HAP-1 (cell line): ENCODE results near the gene MVD.
A peak's percentile ranks its signal among the peaks of the same experiment; 100 is the strongest.

Experiments used
- DNase-seq, 2 experiments: peaks; one replicate each; pipeline ENCODE4 v3.0.0-alpha.2; 2016 to 2020; ENCODE audit warnings: low spot score in 2 of 2
- H3K27me3 ChIP-seq: fragments of 250-450 bp; sonication (Bioruptor Pico); 2 replicates; pipeline ENCODE4 v1.5.1; 2020; ENCODE audit warnings: low read depth, mild to moderate bottlenecking, moderate library complexity
- H3K36me3 ChIP-seq: fragments of 250-450 bp; sonication (Bioruptor Pico); replicated peaks from 2 replicates; pipeline ENCODE4 v1.5.1; 2020; ENCODE audit warnings: mild to moderate bottlenecking
- H3K4me1 ChIP-seq: fragments of 250-450 bp; sonication (Bioruptor Pico); 2 replicates; pipeline ENCODE4 v1.5.1; 2020; ENCODE audit warnings: mild to moderate bottlenecking
- H3K4me3 ChIP-seq: fragments of 250-450 bp; sonication (Bioruptor Pico); 2 replicates; pipeline ENCODE4 v1.5.1; 2020; ENCODE audit warnings: mild to moderate bottlenecking, moderate library complexity
- H3K9me3 ChIP-seq: fragments of 250-450 bp; sonication (Bioruptor Pico); 2 replicates; pipeline ENCODE4 v1.5.1; 2020; ENCODE audit warnings: mild to moderate bottlenecking, moderate library complexity
- in situ Hi-C: fragments of 300-500 bp; cut with MboI; formaldehyde crosslinking; loops from 3 replicates; pipeline ENCODE4 v1.14.3; 2020; ENCODE audit warnings: low sequenced_read_pairs, inconsistent platforms, mixed read lengths

Gene MVD

DNA sequence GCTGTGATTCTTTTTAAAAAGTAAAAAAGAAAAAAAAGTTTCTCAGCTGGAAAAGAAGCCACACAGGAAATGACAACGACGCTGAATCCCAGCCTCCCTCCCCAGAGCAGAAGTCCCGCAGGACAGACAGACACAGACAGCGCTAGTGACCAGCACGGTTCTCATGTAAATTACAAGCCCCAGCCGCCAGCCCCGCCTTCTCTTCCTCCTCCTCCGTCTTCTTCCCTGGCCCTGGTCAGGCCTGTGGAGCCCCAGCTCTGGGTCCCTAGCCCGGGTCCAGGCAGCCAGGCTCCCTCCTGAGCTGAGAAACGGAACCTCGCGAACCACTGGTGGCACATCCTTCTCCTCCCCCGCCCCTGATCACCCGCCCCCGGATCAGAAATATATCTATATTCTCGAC, 31.5 kb downstream of the MVD start:
- H3K4me1 ChIP-seq: no peaks in the 10 kb centered on the region
- H3K36me3 ChIP-seq: peaks cover 44% of the 10 kb centered on the region
- no peak for DNase-seq
- in situ Hi-C loops: no loop called here
- no peak overlapping the region for H3K4me3 ChIP-seq
- no peaks in the 10 kb centered on the region for H3K27me3 ChIP-seq
- H3K9me3 ChIP-seq: no peaks in the 10 kb centered on the region

DNA sequence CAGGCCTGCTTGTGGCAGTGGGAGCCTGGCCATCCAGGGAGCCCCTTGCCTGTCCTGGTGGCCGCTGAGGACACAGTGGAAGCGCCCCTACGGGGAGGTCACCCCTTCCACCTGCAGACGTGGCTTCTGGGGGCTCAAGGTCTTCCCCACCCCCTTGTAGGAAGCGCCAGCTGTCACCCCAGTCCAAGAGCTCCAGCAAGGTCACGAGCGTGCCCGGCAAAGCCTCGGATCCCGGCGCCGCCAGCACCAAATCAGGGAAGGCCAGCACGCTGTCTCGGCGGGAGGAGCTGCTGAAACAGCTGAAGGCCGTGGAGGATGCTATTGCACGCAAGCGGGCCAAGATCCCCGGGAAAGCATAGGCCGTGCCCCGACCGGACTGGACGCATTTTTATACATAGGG, 31.9 kb downstream of the MVD start:
- no peak for DNase-seq
- no peaks in the 10 kb centered on the region for H3K4me1 ChIP-seq
- H3K27me3 ChIP-seq: no peaks in the 10 kb centered on the region
- H3K4me3 ChIP-seq: no peak overlapping the region
- in situ Hi-C loops: no loop called here
- peaks cover 44% of the 10 kb centered on the region for H3K36me3 ChIP-seq
- H3K9me3 ChIP-seq: no peaks in the 10 kb centered on the region

GRCh38 chr16:88630433-88630832, 32.5 kb downstream of the MVD start:
- Histone ChIP-seq H3K4me3 (no peak overlapping the region), H3K36me3 (peaks cover 45% of the 10 kb centered on the region), H3K27me3 (no peaks in the 10 kb centered on the region), H3K9me3 (no peaks in the 10 kb centered on the region), H3K4me1 (no peaks in the 10 kb centered on the region)
- no peak for DNase-seq
- in situ Hi-C loops: no loop called here

DNA sequence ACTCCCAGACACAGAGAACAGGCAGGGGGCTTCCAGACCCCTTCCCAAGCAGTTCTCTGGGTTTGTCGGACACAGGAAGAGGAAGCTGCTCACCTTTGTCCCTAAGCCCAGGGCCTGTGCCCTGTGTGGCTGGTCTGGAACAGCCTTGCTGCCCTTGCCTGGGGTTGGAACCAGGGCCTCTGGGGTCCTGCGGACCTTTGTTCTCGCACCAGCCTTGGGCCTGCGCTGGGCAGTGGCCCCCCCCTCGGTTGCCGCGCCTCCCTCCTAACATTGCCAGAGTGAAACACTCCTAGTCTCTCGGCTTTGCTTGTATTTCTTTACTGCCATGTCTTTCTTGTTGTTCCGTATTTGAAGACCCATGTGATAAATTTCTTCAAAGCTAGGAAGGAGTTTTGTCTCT, 33.1 kb downstream of the MVD start:
- DNase-seq: no peak
- in situ Hi-C loops: no loop called here
- no peaks in the 10 kb centered on the region for H3K4me1 ChIP-seq
- H3K36me3 ChIP-seq: peaks cover 51% of the 10 kb centered on the region
- H3K9me3 ChIP-seq: no peaks in the 10 kb centered on the region
- H3K27me3 ChIP-seq: no peaks in the 10 kb centered on the region
- no peak overlapping the region for H3K4me3 ChIP-seq

DNA sequence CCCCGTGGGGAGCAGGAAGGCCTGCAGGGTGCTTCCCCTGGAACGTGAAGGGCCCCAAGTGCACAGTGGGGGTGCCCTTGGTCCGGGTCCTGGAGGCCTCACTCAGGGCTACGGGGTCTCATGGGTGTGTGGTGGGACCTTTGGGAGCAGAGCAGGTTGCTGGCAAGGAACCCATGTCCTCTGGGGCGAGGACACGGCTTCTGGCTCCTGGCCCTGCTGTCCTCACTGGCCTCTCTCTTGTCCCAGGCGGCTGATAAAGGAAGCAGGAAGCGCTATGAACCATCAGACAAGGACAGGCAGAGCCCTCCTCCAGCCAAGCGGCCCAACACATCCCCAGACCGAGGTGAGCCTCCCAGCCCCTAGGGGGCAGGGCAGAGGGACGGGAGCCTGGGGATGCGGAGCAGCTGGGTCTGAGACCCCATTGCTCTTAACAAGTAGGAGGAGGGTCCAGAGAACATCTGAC, 34.3 kb downstream of the MVD start:
- Histone ChIP-seq H3K9me3 (no peaks in the 10 kb centered on the region), H3K27me3 (no peaks in the 10 kb centered on the region), H3K4me1 (no peaks in the 10 kb centered on the region), H3K4me3 (no peak overlapping the region), H3K36me3 (peaks cover 64% of the 10 kb centered on the region)
- in situ Hi-C loops: no loop called here
- DNase-seq: peak in 1 of 2 experiments; percentile 67

DNA sequence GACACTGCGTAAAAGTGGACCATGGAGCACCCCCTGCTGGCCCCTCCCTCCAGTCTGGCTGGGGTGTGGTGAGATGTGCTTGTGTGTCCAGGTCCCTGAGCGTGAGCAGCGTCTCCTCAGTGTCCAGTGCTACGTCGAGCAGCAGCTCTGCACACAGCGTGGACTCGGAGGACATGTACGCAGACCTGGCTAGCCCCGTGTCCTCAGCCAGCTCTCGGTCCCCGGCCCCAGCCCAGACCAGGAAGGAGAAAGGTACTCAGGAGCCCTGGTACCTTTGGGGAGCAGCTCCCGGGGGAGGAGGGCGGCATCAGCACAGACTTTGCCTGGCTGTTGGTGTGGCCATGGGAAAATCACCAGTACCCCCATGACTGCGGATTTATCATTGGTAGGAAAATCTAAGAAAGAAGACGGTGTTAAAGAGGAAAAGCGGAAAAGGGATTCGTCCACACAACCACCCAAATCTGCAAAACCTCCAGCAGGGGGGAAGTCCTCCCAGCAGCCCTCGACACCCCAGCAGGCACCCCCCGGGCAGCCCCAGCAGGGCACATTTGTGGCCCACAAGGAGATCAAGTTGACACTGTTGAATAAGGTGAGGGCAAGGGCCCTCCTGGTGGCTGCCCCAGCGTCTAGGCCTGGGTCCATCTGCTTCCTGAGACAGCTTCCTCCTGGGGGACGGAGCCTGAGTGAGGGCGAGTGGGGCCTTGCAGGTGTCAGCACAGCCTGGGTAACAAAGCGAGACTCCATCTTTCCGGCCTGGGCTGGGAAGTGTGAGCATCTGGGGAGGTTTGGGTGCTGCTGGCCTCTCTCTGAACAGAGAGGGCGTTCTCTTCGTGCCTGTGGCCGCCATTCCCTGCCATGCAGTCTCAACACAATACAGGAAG, 35.1 kb downstream of the MVD start:
- Histone ChIP-seq H3K36me3 (peaks cover 72% of the 10 kb centered on the region), H3K27me3 (no peaks in the 10 kb centered on the region), H3K9me3 (no peaks in the 10 kb centered on the region), H3K4me3 (no peak overlapping the region), H3K4me1 (no peaks in the 10 kb centered on the region)
- DNase-seq: no peak
- in situ Hi-C loops: no loop called here

DNA sequence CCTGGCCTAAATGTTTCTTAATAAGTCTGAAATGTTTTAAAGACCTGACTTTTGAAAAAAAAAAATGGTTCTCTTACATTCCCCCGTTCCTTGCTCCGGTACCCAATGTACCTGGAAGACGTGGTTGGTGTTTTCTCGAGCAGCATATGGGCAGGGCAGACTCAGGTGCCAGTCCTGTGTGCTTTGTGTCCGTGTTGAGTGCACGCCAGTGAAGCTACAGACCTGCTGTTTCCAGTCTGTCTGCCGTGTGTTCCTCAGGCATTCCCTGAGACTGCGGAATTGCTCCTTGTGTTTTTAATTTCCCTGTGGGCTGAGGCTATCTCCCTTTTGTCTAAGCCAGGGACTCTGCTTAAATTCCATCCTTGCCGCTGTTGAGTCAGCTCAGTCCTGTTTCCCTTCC, 36.2 kb downstream of the MVD start:
- in situ Hi-C loops: no loop called here
- Histone ChIP-seq H3K4me1 (no peaks in the 10 kb centered on the region), H3K4me3 (no peak overlapping the region), H3K36me3 (peaks cover 78% of the 10 kb centered on the region), H3K27me3 (no peaks in the 10 kb centered on the region), H3K9me3 (no peaks in the 10 kb centered on the region)
- no peak for DNase-seq

- H3K4me3 ChIP-seq: no peak overlapping the region
- H3K36me3 ChIP-seq: peaks cover 69% of the 10 kb centered on the region
- no peaks in the 10 kb centered on the region for H3K9me3 ChIP-seq
- H3K27me3 ChIP-seq: no peaks in the 10 kb centered on the region
- no peaks in the 10 kb centered on the region for H3K4me1 ChIP-seq
- in situ Hi-C loops: no loop called here
- DNase-seq: no peak
Measured at GRCh38 chr16:88624977-88625576, 37.8 kb downstream of the MVD start.

DNA sequence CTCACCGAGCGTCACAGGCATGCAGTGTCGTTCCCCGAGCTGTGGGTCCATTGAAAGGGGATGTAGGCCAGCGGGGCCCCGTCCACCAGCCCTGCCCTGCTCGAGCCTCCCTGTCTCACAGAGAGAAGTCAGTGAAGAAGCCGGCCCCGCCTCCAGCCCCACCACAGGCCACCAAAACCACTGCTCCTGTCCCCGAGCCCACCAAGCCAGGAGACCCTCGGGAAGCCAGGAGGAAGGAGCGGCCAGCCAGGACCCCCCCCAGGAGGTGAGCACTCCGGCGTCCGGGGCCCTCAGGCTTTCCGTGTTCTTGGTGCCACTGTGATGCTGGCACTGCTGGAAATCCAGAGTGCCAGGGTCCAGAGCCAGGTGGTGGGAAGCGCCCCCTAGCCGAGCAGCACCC, 38.4 kb downstream of the MVD start:
- in situ Hi-C loops: no loop called here
- Histone ChIP-seq H3K4me1 (no peaks in the 10 kb centered on the region), H3K9me3 (no peaks in the 10 kb centered on the region), H3K36me3 (peaks cover 67% of the 10 kb centered on the region), H3K4me3 (no peak overlapping the region), H3K27me3 (no peaks in the 10 kb centered on the region)
- DNase-seq: no peak

GRCh38 chr16:88623858-88624257, 39.0 kb downstream of the MVD start:
- no peaks in the 10 kb centered on the region for H3K4me1 ChIP-seq
- no peak overlapping the region for H3K4me3 ChIP-seq
- no peak for DNase-seq
- no peaks in the 10 kb centered on the region for H3K9me3 ChIP-seq
- in situ Hi-C loops: no loop called here
- H3K36me3 ChIP-seq: peaks cover 62% of the 10 kb centered on the region
- H3K27me3 ChIP-seq: no peaks in the 10 kb centered on the region

DNA sequence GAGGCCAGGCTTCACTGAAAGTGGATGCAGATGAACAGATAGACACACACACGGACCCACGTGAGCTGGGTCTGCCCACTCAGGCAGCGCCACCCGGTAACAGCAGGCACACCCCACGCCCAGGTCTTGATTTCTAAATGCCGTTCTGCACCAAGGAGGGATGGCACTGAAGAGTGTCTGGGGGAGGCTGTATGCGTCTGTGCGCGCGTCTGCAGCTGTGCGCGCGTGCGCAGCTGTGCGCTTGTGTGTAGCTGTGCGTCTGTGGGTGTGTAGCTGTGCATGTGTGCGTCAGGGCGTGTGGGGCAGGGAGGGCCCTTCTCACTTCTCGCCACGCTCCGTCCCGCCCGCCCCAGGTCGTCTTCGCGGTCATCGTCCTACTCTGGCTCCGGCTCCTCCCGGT, 40.0 kb downstream of the MVD start:
- Histone ChIP-seq H3K9me3 (no peaks in the 10 kb centered on the region), H3K4me1 (no peaks in the 10 kb centered on the region), H3K36me3 (peaks cover 56% of the 10 kb centered on the region), H3K4me3 (no peak overlapping the region), H3K27me3 (no peaks in the 10 kb centered on the region)
- DNase-seq: no peak
- in situ Hi-C loops: no loop called here

DNA sequence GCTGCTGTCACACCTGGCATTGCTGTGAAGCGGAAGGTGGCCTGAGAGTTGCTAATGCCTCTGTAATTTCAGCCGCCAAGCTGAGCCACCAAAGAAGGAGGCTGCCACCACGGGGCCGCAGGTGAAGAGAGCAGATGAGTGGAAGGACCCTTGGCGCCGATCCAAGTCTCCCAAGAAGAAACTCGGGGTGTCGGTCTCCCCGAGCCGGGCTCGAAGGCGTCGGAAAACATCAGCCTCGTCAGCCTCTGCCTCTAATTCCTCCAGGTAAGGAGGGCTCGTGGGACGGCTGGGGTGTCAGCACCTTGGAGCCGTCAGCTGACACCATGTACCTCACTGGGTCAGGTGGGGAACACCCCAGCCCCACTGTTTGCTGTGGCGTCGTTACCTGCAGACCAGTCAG, 40.8 kb downstream of the MVD start:
- Histone ChIP-seq H3K27me3 (no peaks in the 10 kb centered on the region), H3K36me3 (peaks cover 51% of the 10 kb centered on the region), H3K9me3 (no peaks in the 10 kb centered on the region), H3K4me3 (no peak overlapping the region), H3K4me1 (no peaks in the 10 kb centered on the region)
- in situ Hi-C loops: no loop called here
- DNase-seq: no peak

DNA sequence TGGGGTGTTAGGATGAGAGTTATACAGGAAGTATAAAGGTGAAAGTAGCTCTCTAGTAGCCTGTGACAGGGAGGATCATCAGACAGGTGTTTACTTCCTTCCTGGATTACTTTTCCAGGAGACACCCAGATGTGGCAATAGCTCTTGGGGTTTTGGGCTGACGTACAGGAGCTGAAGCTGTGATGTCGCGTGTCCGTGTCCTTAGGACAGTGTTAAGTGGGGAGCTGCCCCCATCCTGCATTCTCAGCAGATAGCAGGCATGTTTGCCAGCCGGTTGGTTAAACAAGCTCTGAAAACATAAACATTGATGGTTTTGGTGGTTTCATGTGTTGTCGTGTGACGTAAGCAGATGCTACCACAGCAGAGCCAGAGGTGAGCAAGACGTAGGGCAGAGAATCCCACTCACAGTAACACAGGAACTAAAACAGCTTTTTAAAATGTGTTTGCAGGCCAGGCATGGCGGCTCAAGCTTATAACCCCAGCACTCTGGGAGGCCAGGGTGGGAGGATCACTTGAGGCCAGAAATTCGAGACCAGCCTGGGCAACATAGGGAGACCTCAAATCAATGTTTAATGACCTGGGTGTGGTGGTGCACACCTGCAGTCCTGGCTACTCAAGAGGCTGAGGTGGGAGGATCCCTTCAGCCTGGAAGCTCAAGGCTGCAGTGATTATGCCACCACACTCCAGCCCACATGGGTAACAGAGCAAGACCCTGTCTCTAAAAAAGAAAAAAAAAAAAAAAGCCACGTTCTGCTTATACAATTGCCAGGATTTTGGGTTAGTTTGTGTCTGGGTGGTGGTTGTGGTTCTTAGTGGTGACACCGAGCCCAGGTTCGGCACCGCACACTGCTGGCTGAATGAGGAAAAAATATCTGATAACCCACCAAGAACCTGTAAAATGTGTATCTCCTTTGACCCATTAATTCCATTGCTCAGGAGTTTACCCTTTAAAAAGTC, 42.8 kb downstream of the MVD start:
- no peaks in the 10 kb centered on the region for H3K4me1 ChIP-seq
- H3K9me3 ChIP-seq: no peaks in the 10 kb centered on the region
- H3K4me3 ChIP-seq: no peak overlapping the region
- no peak for DNase-seq
- H3K36me3 ChIP-seq: peaks cover 48% of the 10 kb centered on the region
- H3K27me3 ChIP-seq: no peaks in the 10 kb centered on the region
- in situ Hi-C loops: no loop called here
